PC-3 (cell line): ENCODE results near the gene PPP2R3A. TPM values are rescaled to one million over a fixed set of nuclear protein-coding genes. Genes with fewer than 3 reads are reported as not detected.

ENCODE experiments used
- ATAC-seq: fragments of 200-7000 bp; cut with Tn5 transposase; 2 replicates; pipeline ENCODE4 v1.9.1; 2020; ENCODE audit warnings: mild to moderate bottlenecking, moderate library complexity
- BruUV-seq: library from RNA; stranded (reverse); fragments of 400-500 nt; replicated peaks from 2 replicates; lab custom pipeline; 2021; lab: Mats Ljungman, UMichigan
- CTCF ChIA-PET: fragments of 300-600 bp; sonication (Branson Sonifier 250); formaldehyde crosslinking; loops from one replicate; lab custom pipeline; 2022; ENCODE audit warnings: antibody characterized with exemption; lab: Charles Lee
- POLR2A ChIA-PET: fragments of 300-600 bp; sonication (Branson Sonifier 250); formaldehyde crosslinking; loops from one replicate; lab custom pipeline; 2022; ENCODE audit warnings: antibody characterized with exemption; ENCODE audit not compliant: unreplicated experiment; lab: Charles Lee
- DNase-seq: peaks from one replicate; pipeline ENCODE4 v3.0.0-alpha.2; 2015
- H2AFZ ChIP-seq: fragments of 300-600 bp; sonication (generic); 2 replicates; pipeline ENCODE4 v1.6.0; 2016; ENCODE audit warnings: antibody characterized with exemption, low read length
- H3F3A ChIP-seq: fragments of 300-600 bp; sonication (generic); one replicate; pipeline ENCODE4 v1.6.0; 2017; ENCODE audit warnings: antibody characterized with exemption, low read length, control low read depth, mild to moderate bottlenecking; ENCODE audit not compliant: unreplicated experiment
- H3K27ac ChIP-seq: fragments of 300-600 bp; sonication (generic); 2 replicates; pipeline ENCODE4 v1.5.1; 2016; ENCODE audit warnings: mild to moderate bottlenecking, low read length
- H3K27me3 ChIP-seq: fragments of 300-600 bp; sonication (generic); 2 replicates; pipeline ENCODE4 v1.6.1; 2016; ENCODE audit warnings: low read length, mixed read lengths
- H3K36me3 ChIP-seq: fragments of 300-600 bp; sonication (generic); 2 replicates; pipeline ENCODE4 v1.6.1; 2016; ENCODE audit warnings: low read depth, mixed run types, low read length, mixed read lengths
- H3K4me1 ChIP-seq: fragments of 300-600 bp; sonication (generic); 2 replicates; pipeline ENCODE4 v1.5.1; 2016; ENCODE audit warnings: low read length; ENCODE audit not compliant: insufficient read depth
- H3K4me2 ChIP-seq: fragments of 300-600 bp; sonication (generic); 2 replicates; pipeline ENCODE4 v1.6.0; 2016; ENCODE audit warnings: low read length
- H3K4me3 ChIP-seq: fragments of 300-600 bp; sonication (generic); 2 replicates; pipeline ENCODE4 v1.5.1; 2016; ENCODE audit warnings: mild to moderate bottlenecking, low read length, mixed read lengths
- H3K79me2 ChIP-seq: fragments of 300-600 bp; sonication (generic); 2 replicates; pipeline ENCODE4 v1.6.1; 2017; ENCODE audit warnings: low read length, mixed read lengths
- H3K9ac ChIP-seq: fragments of 300-600 bp; sonication (generic); 2 replicates; pipeline ENCODE4 v1.6.0; 2016; ENCODE audit warnings: mild to moderate bottlenecking, low read length
- H3K9me2 ChIP-seq: fragments of 300-600 bp; sonication (generic); replicated peaks from 2 replicates; pipeline ENCODE4 v1.6.1; 2016; ENCODE audit warnings: mixed run types, low read length, mixed read lengths
- H3K9me3 ChIP-seq: fragments of 300-600 bp; sonication (generic); 2 replicates; pipeline ENCODE4 v1.6.1; 2016; ENCODE audit warnings: low read length, mixed read lengths
- H4K20me1 ChIP-seq: fragments of 300-600 bp; sonication (generic); 2 replicates; pipeline ENCODE4 v1.6.1; 2016; ENCODE audit warnings: low read length, mixed read lengths
- CTCF ChIP-seq: fragments of 300-600 bp; sonication (generic); conservative IDR thresholded peaks from 2 replicates; pipeline ENCODE4 v1.5.1; 2017; ENCODE audit warnings: antibody characterized with exemption, low read depth, mild to moderate bottlenecking, low read length
- EZH2 ChIP-seq: fragments of 300-600 bp; sonication (generic); IDR thresholded peaks from one replicate; pipeline ENCODE4 v1.6.1; 2017; ENCODE audit warnings: antibody characterized with exemption, mild to moderate bottlenecking, low read length; ENCODE audit not compliant: unreplicated experiment
- EZH2phosphoT487 ChIP-seq: fragments of 300-600 bp; sonication (generic); IDR thresholded peaks from 2 replicates; pipeline ENCODE4 v1.6.1; 2018; ENCODE audit warnings: mild to moderate bottlenecking, antibody characterized with exemption, low read length, borderline replicate concordance
- intact Hi-C: fragments of 100-400 bp; cut with micrococcal nuclease; formaldehyde crosslinking; loops from 2 replicates; pipeline ENCODE4 v1.9.0; 2023
- total RNA-seq: library from RNA; depleted of rRNA; stranded (reverse); fragments of >200 nt; gene quantifications from 2 replicates; pipeline ENCODE4 v1.2.3, GENCODE V29; 2014

Gene PPP2R3A
- total RNA-seq, 1 experiment from 2014 or later, result 12.3 TPM

- no peaks in the 10 kb centered on the region for H3K36me3 ChIP-seq
- no peak for TF ChIP-seq EZH2
- no peak for TF ChIP-seq CTCF
- no peak for TF ChIP-seq EZH2phosphoT487
- H3K27me3 ChIP-seq, result no peaks in the 10 kb centered on the region
- ChIA-PET POLR2A (no interaction called here), CTCF (no interaction called here)
- H2AFZ ChIP-seq, result no peak overlapping the region
- H3K4me3 ChIP-seq, result no peak overlapping the region
- no TSS peak for BruUV-seq
- DNase-seq, result no peak
- no peaks in the 10 kb centered on the region for H4K20me1 ChIP-seq
- H3K4me1 ChIP-seq, result no peaks in the 10 kb centered on the region; the same call in 1 of the 2 replicates
- no peak overlapping the region for H3K27ac ChIP-seq
- ATAC-seq, result no peak
- no peaks in the 10 kb centered on the region for H3F3A ChIP-seq
- no peaks in the 10 kb centered on the region for H3K79me2 ChIP-seq
- no peak overlapping the region for H3K9ac ChIP-seq
- intact Hi-C loops, result loop anchor here (1.0 to 5.0 kb wide), 2 partner anchors 49 to 124 kb away; partner anchors contain the start of gene PPP2R3A
- H3K9me3 ChIP-seq, result no peaks in the 10 kb centered on the region
- no peak overlapping the region for H3K4me2 ChIP-seq
- no peaks in the 10 kb centered on the region for H3K9me2 ChIP-seq
These were observed 47.5 kb upstream of the PPP2R3A start for GRCh38 chr3:135917927-135918597.

GRCh38 chr3:135918600-135918999, 46.9 kb upstream of the PPP2R3A start:
- H3F3A ChIP-seq, result no peaks in the 10 kb centered on the region
- TF ChIP-seq EZH2phosphoT487, result no peak
- peak; percentile 67 for TF ChIP-seq CTCF
- ATAC-seq (peak; percentile 71), DNase-seq (peak; percentile 52)
- ChIA-PET CTCF (no interaction called here), POLR2A (no interaction called here)
- H3K27ac ChIP-seq, result no peak overlapping the region
- H3K9ac ChIP-seq, result no peak overlapping the region
- H3K9me3 ChIP-seq, result no peaks in the 10 kb centered on the region
- no peaks in the 10 kb centered on the region for H3K9me2 ChIP-seq
- no peaks in the 10 kb centered on the region for H3K79me2 ChIP-seq
- no peak overlapping the region for H2AFZ ChIP-seq
- H3K27me3 ChIP-seq, result no peaks in the 10 kb centered on the region
- no peaks in the 10 kb centered on the region for H4K20me1 ChIP-seq
- no TSS peak for BruUV-seq
- intact Hi-C loops, result loop anchor here (1.0 to 5.0 kb wide), 2 partner anchors 49 to 124 kb away; partner anchors contain the start of gene PPP2R3A
- H3K4me3 ChIP-seq, result no peak overlapping the region
- no peaks in the 10 kb centered on the region; the same call in 1 of the 2 replicates for H3K4me1 ChIP-seq
- no peak overlapping the region for H3K4me2 ChIP-seq
- H3K36me3 ChIP-seq, result no peaks in the 10 kb centered on the region

- no peaks in the 10 kb centered on the region for H4K20me1 ChIP-seq
- no peak overlapping the region for H3K4me3 ChIP-seq
- H3K9me2 ChIP-seq, result no peaks in the 10 kb centered on the region
- BruUV-seq, result no TSS peak
- no peaks in the 10 kb centered on the region for H3K79me2 ChIP-seq
- intact Hi-C loops, result no loop called here
- no peaks in the 10 kb centered on the region for H3K36me3 ChIP-seq
- POLR2A ChIA-PET, result no interaction called here
- DNase-seq, result peak; percentile 23
- no peak for ATAC-seq
- no peaks in the 10 kb centered on the region; the same call in 1 of the 2 replicates for H3K4me1 ChIP-seq
- no peaks in the 10 kb centered on the region for H3K27me3 ChIP-seq
- H3K9me3 ChIP-seq, result no peaks in the 10 kb centered on the region
- TF ChIP-seq CTCF (no peak), EZH2 (no peak), EZH2phosphoT487 (no peak)
- CTCF ChIA-PET, result no interaction called here
- no peaks in the 10 kb centered on the region for H3F3A ChIP-seq
- H3K27ac ChIP-seq, result no peak overlapping the region
- H3K9ac ChIP-seq, result no peak overlapping the region
- H3K4me2 ChIP-seq, result no peak overlapping the region
- H2AFZ ChIP-seq, result no peak overlapping the region
These were observed 45.3 kb upstream of the PPP2R3A start for GRCh38 chr3:135920275-135920674.
